Activated effector memory CD4-positive, alpha-beta T cell treated with Interleukin-2 at 50 U/mL for 16 hours (primary cell): Measurements from ENCODE around the gene GSTP1.
"Not testable (repeated sequence)": the region's sequence is repeated elsewhere in the genome, so short reads cannot be mapped to it uniquely, and the experiment has no call there.

Experiments used
- DNase-seq: peaks from one replicate; pipeline ENCODE4 v3.0.0-alpha.2; 2020

The GSTP1 gene

DNA sequence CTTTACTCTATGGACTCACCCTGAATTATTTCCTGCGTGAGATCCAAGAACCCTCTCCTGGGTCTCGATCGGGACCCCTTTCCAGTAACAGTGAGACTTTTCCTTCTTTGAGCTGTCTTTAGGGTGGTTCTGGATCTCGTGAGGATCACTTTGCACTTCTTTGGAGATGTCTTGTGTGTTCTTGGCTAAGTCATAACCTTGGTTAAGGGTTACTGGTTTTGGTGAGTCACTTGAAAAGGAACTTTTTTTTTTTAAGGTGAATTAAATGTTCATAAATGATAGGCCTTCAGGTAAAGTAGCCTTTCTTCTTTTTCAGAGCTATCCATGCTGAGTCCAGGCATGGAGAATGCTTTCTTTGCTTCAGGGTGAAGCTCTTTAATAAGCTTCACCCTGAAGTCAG, 19.4 kb upstream of the GSTP1 start:
- no peak for DNase-seq

DNA sequence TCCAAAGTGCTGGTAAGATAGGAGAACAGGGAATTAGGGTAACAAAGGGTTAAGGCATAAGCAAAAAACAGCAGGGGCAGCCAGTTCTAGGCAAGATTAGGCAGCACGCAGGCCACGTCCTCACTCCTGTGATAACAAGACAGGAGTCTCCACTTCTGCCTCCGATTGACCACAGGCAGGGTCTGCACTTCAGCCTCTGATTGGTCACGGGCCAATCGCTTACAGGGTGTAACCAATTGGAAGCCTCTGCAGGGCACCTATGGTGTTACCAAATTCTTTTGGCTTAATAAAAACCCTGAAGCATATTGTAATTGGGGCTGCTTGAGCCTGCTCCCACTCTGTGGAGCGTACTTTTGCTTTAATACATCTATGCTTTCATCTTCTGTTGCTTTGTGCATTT, 12.2 kb upstream of the GSTP1 start:
- DNase-seq, result no peak

DNA sequence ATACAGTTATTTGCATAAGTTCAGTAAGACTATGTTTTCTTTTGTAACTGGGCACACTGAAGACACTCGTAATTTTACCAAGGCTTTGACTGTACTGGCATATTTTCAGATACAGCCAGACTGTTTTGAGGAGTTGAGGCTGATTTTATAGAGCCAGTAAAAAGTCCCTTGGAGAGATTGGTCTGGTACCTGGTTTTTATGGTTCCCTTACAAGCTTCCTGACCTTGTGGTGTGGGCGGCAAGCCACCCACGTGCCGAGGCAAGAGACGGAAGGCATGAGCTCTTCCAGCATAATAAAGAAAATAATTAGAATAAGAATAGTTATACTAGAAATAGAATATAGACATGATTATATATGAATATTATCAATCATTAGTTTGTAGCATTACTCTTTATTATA, 11.3 kb upstream of the GSTP1 start:
- no peak for DNase-seq

DNA sequence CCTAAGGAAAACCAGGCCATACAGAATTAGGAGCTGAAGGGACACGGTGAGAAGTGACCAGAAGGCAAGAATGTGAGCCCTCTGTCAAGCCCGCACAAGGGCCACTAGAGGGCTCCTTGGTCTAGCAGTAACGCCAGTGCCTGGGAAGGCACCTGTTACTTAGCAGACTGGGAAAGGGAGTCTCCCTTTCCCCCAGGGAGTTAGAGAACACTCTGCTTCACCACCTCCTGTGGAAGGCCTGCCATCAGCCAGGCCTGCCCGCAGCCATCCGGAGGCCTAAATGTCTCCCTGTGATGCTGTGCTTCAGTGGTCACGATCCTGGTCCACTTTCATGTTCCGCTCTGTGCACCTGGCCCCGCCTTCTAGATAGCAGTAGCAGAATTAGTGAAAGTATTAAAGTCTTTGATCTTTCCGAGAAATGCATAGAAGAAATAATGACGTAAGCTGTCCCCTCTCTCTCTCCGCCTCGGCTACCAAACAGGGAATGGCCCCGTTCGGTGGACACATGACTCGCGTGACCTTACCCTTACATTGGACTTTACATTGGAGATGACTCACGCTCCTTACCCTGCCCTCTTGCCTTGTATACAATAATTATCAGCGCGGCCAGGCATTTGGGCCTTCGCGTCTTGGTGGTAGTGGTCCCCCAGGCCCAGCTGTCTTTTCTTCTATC, 10.7 kb upstream of the GSTP1 start:
- no peak for DNase-seq

DNA sequence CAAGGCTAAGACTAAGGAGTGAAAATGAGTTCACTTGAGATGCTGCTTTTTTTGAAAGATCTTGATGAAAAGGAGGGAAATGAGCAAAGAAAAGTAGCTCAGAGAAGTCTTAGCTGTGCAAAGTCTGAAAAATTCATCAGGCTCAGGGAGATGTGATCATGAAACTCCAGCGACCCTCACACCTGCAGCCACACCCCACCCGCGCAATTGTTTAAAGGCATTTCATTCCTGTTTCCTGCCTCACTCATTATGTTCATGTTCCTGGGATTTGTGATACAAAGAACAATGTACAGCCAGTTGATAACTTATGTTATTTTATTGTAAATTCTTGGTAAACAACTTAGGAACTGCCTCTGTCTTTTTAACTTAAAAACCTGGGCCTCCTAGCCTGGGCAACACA, 8.7 kb upstream of the GSTP1 start:
- no peak for DNase-seq

DNA sequence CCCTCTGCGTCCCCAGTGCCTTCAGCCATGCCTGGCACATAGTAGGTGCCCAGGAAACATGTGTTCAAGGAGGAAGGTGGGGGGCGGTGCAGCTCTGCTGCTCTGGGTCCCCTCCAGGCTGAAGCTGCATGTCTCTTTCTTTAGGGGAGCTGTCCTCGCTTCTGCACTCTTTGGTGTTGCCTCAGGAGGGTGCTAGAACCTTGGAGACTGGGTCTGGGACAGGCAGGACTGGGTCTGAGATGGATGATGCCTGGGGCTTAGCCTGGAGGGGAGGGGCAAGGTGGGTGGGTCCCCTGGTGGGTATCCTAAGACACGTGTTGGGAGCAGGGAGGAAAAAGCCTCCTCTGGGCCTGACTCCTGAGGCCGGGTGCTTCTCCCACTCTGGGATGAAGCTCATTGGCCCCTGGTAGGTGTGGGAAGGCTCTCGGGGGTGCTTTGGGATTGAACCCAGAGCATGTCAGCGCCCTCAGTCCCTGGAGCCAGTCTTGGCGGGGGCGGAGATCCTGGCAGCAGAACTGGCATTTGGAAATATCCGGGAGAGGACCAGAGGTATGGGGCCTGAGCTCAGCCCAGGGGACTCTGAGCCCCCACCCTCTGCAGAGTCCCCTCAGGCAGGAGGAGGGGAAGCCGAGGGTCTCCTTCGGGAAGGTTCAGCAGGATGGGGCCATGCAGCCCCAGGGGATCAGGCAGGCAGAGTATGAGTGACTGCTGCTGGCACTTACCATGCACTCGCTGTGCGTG, 6.7 kb upstream of the GSTP1 start:
- no peak for DNase-seq

DNA sequence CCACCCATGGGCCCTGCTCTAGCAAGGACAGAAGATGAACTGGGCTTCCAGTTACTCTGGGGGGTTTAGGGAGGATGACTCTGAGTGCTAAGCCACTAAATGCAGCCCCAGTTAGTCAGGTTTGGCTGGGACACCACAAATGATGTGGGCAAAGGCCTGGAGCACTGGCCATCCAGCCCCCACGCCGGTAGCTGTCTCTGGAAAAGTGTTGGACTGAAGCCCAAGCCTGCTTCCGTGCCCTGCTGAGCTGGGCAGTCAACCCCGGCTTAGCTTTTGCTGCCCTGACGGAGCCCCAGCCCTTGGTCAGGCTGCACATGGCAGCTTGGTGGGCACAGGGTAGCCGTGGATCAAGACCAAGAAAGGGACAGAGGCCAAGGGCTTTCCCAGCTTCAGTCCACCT, 5.7 kb upstream of the GSTP1 start:
- no peak for DNase-seq

DNA sequence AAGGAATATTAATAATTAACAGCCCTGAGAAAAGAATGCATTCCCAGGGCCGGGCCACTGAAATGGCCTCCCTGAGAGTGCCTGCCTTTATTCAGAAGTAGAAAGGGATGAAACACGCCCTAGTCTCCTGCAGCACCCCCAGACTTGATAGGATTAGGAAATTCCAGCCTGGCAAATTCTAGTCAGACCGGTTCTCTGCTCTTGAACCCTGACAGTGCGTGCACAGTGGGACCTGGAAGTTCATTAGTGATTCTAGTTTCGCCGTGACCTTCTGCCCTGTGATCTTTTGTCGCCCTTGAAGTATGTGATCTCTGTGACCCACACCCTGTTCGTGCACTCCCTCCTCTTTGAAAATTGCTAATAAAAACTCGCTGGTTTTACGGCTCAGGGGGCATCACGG, 2.1 kb upstream of the GSTP1 start:
- no peak for DNase-seq

DNA sequence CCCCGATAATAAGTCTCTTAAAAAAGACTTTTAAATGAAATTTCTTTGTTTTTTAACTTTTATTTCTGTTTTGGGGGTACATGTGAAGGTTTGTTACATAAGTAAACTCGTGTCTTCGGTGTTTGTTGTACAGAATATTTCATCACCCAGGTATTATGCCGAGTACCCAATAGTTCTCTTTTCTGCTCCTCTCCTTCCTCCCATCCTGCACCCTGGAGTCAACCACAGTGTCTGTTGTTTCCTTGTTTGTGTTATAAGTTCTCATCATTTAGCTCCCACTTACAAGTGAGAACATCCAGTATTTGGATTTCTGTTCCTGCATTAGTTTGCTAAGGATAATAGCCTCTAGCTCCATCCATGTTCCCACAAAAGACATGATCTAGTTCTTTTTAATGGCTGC, 1.6 kb upstream of the GSTP1 start:
- DNase-seq, result no peak

DNA sequence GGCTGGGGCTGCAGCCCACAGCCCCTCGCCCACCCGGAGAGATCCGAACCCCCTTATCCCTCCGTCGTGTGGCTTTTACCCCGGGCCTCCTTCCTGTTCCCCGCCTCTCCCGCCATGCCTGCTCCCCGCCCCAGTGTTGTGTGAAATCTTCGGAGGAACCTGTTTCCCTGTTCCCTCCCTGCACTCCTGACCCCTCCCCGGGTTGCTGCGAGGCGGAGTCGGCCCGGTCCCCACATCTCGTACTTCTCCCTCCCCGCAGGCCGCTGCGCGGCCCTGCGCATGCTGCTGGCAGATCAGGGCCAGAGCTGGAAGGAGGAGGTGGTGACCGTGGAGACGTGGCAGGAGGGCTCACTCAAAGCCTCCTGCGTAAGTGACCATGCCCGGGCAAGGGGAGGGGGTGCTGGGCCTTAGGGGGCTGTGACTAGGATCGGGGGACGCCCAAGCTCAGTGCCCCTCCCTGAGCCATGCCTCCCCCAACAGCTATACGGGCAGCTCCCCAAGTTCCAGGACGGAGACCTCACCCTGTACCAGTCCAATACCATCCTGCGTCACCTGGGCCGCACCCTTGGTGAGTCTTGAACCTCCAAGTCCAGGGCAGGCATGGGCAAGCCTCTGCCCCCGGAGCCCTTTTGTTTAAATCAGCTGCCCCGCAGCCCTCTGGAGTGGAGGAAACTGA, 731 bp downstream of the GSTP1 start:
- DNase-seq, result peak; percentile 24

DNA sequence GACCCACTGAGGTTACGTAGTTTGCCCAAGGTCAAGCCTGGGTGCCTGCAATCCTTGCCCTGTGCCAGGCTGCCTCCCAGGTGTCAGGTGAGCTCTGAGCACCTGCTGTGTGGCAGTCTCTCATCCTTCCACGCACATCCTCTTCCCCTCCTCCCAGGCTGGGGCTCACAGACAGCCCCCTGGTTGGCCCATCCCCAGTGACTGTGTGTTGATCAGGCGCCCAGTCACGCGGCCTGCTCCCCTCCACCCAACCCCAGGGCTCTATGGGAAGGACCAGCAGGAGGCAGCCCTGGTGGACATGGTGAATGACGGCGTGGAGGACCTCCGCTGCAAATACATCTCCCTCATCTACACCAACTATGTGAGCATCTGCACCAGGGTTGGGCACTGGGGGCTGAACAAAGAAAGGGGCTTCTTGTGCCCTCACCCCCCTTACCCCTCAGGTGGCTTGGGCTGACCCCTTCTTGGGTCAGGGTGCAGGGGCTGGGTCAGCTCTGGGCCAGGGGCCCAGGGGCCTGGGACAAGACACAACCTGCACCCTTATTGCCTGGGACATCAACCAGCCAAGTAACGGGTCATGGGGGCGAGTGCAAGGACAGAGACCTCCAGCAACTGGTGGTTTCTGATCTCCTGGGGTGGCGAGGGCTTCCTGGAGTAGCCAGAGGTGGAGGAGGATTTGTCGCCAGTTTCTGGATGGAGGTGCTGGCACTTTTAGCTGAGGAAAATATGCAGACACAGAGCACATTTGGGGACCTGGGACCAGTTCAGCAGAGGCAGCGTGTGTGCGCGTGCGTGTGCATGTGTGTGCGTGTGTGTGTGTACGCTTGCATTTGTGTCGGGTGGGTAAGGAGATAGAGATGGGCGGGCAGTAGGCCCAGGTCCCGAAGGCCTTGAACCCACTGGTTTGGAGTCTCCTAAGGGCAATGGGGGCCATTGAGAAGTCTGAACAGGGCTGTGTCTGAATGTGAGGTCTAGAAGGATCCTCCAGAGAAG, 1.6 kb downstream of the GSTP1 start:
- no peak for DNase-seq

DNA sequence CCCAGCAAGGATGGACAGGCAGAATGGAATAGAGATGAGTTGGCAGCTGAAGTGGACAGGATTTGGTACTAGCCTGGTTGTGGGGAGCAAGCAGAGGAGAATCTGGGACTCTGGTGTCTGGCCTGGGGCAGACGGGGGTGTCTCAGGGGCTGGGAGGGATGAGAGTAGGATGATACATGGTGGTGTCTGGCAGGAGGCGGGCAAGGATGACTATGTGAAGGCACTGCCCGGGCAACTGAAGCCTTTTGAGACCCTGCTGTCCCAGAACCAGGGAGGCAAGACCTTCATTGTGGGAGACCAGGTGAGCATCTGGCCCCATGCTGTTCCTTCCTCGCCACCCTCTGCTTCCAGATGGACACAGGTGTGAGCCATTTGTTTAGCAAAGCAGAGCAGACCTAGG, 2.3 kb downstream of the GSTP1 start:
- no peak for DNase-seq

DNA sequence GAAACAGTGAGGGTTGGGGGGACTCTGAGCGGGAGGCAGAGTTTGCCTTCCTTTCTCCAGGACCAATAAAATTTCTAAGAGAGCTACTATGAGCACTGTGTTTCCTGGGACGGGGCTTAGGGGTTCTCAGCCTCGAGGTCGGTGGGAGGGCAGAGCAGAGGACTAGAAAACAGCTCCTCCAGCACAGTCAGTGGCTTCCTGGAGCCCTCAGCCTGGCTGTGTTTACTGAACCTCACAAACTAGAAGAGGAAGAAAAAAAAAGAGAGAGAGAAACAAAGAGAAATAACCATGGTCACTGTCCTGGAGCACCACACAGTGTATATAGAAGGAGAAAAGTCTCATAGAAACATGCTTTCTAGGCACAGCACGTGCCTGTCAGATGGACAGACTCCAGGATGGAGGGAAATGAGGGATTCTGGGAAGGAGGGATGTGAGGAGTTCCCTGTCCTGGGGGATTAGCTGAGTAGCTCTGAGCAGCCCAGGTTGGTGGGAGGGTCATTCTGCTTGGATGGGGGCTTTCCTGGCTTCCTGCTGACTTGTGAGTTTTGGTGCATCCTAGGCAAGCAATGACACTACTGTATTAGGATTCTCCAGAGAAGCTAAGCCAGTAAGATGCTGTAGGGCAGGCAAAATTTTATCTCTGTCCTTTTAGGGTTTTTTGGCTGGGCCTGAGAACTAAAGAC, 3.1 kb downstream of the GSTP1 start:
- DNase-seq, result no peak

DNA sequence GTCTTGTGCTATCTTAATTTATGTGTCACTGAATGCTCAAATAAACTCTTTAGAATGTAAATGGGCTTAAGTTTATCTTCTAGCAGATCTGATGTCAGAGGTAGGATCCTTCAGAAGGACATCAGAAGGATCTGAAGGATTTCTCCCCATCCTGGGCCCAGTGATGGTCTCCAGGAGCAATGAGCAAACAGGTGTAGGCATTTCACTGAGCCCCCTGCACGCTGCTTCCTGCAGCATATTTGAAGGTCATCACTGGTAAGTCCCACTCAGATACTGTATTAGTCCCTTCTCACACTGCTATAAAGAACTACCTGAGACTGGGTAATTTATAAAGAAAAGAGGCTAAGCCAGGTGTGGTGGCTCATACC, 4.5 kb downstream of the GSTP1 start:
- DNase-seq, result no peak

DNA sequence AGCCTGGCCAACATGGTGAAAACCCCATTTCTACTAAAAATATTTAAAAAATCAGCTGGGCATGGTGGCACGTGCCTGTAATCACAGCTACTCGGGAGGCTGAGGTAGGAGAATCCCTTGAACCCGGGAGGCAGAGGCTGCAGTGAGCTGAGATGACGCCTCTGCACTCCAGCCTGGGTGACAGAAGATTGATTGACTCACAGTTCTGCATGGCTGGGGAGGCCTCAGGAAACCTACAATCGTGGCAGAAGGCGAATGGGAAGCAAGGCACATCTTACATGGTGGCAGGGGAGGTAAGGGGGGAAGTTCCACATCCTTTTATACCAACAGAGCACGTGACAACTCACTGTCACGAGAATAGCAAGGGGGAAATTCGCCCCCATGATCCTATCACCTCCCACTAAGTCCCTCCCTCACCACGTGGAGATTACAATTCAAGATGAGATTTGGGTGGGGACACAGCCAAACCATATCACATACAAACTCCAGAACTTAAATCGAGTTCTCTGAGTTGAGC, 5.3 kb downstream of the GSTP1 start:
- not testable (repeated sequence) for DNase-seq

DNA sequence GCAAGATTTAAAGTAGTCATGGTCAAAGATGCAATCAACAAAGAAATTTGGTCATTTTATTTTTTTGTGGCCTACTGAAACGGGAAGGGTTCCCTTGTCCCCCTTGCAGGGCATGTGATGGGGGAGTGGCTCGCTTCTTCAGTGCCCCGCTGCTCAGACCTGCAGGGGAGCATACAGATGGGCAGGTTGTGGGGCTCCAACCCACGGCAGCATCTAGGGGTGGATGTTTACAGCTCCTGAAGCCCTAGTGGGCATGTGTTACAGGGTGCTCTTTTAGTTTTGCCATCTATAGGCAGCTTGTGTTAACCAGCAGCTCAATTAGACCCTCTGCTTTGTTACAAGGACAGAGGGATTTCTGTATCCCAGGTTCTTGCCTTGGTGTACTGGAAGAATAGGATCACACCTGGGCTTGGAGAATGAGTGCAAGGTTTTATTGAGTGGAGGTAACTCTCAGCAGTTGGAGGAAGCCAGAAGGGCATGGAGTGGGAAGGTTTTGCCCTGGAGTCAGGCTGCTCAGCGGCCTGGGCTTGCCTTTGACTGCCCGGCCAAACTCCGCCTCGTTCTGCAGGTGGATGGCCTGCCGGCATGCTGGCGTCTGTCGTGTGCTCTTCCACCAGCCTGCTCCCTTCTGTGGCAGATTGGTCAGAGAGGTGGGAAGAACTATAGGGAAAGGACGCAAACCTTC, 9.4 kb downstream of the GSTP1 start:
- no peak for DNase-seq

DNA sequence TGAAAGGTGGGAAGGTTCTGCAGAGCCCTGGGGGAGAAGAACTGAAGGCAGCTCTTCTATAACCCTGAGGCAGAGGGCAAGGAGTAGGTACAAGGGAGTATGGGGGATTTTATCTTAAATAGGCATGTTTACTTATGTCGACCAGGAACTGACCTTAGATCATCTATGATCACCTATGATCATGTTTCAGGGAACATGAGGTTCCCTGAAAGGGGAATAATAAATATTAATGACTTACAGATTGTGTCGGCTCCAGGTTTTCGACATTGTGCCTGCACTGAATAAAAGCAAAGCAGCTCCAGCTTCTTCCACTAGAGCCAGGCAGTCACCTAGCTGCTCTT, 9.9 kb downstream of the GSTP1 start:
- no peak for DNase-seq

DNA sequence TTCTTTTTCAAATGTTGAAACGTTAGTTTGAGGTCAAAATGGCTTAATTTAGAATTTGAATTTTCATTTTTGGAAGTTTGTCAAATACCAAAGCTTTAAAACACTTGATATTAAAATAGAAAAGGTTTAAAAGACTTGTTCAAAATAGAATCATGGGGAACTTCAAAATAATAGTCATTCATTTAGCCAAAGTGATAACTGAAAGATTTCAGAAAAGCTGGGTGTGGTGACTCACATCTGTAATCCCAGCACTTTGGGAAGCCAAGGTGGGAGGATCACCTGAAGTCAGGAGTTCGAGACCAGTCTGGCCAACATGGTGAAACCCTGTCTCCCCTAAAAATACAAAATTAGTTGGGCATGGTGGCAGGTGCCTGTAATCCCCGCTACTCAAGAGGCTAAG, 10.9 kb downstream of the GSTP1 start:
- no peak for DNase-seq

DNA sequence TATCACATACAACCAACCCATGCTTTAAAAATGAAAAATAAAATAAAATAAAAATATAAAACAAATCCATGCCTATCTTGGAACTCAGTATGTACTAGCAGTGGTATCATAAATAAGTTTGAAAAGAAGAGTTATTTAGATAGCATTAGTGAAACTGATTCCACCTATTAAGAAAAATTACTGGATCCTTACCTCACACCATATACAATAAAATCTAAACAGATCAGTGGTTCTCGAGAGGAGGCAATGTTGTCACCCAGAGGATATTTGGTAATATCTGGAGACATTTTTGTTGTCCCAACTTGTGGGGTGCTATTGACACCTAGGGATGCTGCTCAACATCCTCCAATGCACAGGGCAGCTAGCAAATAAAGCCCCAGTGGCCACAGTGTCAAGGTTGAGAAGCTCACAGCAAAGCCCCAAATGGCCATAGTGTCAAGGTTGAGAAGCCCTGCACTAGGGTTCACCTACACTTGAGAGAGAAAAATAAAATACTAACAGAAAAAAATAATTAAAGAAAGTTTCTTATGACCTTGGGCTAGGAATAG, 13.2 kb downstream of the GSTP1 start:
- DNase-seq, result no peak

DNA sequence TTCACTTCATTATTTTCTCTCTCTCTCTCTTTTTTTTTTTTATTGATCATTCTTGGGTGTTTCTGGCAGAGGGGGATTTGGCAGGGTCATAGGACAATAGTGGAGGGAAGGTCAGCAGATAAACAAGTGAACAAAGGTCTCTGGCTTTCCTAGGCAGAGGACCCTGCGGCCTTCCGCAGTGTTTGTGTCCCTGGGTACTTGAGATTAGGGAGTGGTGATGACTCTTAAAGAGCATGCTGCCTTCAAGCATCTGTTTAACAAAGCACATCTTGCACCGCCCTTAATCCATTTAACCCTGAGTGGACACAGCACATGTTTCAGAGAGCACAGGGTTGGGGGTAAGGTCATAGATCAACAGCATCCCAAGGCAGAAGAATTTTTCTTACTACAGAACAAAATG, 13.8 kb downstream of the GSTP1 start:
- DNase-seq, result not testable (repeated sequence)

DNA sequence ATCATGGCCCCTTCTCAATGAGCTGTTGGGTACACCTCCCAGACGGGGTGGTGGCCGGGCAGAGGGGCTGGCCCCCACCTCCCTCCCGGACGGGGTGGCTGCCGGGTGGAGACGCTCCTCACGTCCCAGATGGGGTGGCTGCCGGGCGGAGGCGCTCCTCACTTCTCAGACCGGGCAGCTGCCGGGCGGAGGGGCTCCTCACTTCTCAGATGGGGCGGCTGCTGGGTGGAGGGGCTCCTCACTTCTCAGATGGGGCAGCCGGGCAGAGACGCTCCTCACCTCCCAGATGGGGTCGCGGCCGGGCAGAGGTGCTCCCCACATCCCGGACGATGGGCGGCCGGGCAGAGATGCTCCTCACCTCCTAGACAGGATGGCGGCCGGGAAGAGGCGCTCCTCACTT, 14.4 kb downstream of the GSTP1 start:
- DNase-seq, result not testable (repeated sequence)
